Duodenal mucosa (tissue), 2 donors: ENCODE measurements around the gene ITGA2B.
A peak's percentile ranks its signal among the peaks of the same experiment; 100 is the strongest.
"Not testable (repeated sequence)": the region's sequence is repeated elsewhere in the genome, so short reads cannot be mapped to it uniquely, and the experiment has no call there.

Source experiments
- H3K27ac ChIP-seq: one replicate; pipeline ENCODE4 v1.7.0; 2013; ENCODE audit warnings: low read depth, low read length
- H3K27me3 ChIP-seq, 2 donors: one replicate each; pipeline ENCODE4 v1.7.0; 2013; ENCODE audit warnings: low read length in 2 of 2, control low read depth in 1 of 2; ENCODE audit not compliant: insufficient read depth in 2 of 2, control insufficient read depth in 1 of 2
- H3K36me3 ChIP-seq, 2 donors: one replicate each; pipeline ENCODE4 v1.7.0; 2013; ENCODE audit warnings: low read length in 2 of 2, control low read depth in 1 of 2; ENCODE audit not compliant: insufficient read depth in 2 of 2, control insufficient read depth in 1 of 2
- H3K4me1 ChIP-seq, 2 donors: one replicate each; pipeline ENCODE4 v1.7.0; 2013; ENCODE audit warnings: low read length in 2 of 2, control low read depth in 1 of 2; ENCODE audit not compliant: insufficient read depth in 2 of 2, control insufficient read depth in 1 of 2
- H3K4me3 ChIP-seq, 2 donors: one replicate each; pipeline ENCODE4 v1.7.0; 2013; ENCODE audit warnings: low read length in 2 of 2, low read depth in 1 of 2
- H3K9ac ChIP-seq, 2 donors: one replicate each; pipeline ENCODE4 v1.7.0; 2013; ENCODE audit warnings: low read length in 2 of 2, low read depth in 1 of 2
- H3K9me3 ChIP-seq, 2 donors: one replicate each; pipeline ENCODE4 v1.7.0; 2013; ENCODE audit warnings: low read length in 2 of 2, control low read depth in 1 of 2; ENCODE audit not compliant: control insufficient read depth in 1 of 2

The ITGA2B gene

GRCh38 chr17:44351961-44352827, 37.3 kb downstream of the ITGA2B start:
- no peaks in the 10 kb centered on the region for H3K27me3 ChIP-seq
- peaks cover 4 to 11% of the 10 kb centered on the region in 2 donors for H3K4me1 ChIP-seq
- H3K9ac ChIP-seq: no peak overlapping the region
- no peak overlapping the region for H3K27ac ChIP-seq
- H3K36me3 ChIP-seq: peaks cover 5 to 42% of the 10 kb centered on the region in 2 donors
- no peak overlapping the region for H3K4me3 ChIP-seq
- no peaks in the 10 kb centered on the region for H3K9me3 ChIP-seq

GRCh38 chr17:44351464-44351863, 38.0 kb downstream of the ITGA2B start:
- Histone ChIP-seq H3K9ac (no peak overlapping the region), H3K36me3 (peaks cover 5 to 42% of the 10 kb centered on the region in 2 donors), H3K27ac (no peak overlapping the region)

GRCh38 chr17:44350733-44351226, 38.7 kb downstream of the ITGA2B start:
- Histone ChIP-seq H3K27me3 (no peaks in the 10 kb centered on the region), H3K4me3 (no peak overlapping the region), H3K4me1 (peaks cover 11 to 22% of the 10 kb centered on the region in 2 donors), H3K36me3 (peaks cover 5 to 42% of the 10 kb centered on the region in 2 donors), H3K9ac (no peak overlapping the region), H3K9me3 (no peaks in the 10 kb centered on the region), H3K27ac (no peak overlapping the region)

More at GRCh38 chr17:44351464-44351863, 38.0 kb downstream of the ITGA2B start:
- no peaks in the 10 kb centered on the region for H3K27me3 ChIP-seq
- no peak overlapping the region for H3K4me3 ChIP-seq
- H3K4me1 ChIP-seq: peaks cover 4 to 15% of the 10 kb centered on the region in 2 donors
- H3K9me3 ChIP-seq: no peaks in the 10 kb centered on the region

- no peaks in the 10 kb centered on the region for H3K9me3 ChIP-seq
- no peak overlapping the region for H3K9ac ChIP-seq
- no peak overlapping the region for H3K4me3 ChIP-seq
- H3K4me1 ChIP-seq: peaks cover 14 to 23% of the 10 kb centered on the region in 2 donors
- no peaks in the 10 kb centered on the region for H3K27me3 ChIP-seq
- H3K27ac ChIP-seq: no peak overlapping the region
- peaks cover 5 to 42% of the 10 kb centered on the region in 2 donors for H3K36me3 ChIP-seq
Observed at GRCh38 chr17:44349553-44350070, 39.8 kb downstream of the ITGA2B start.

GRCh38 chr17:44348988-44349364, 40.5 kb downstream of the ITGA2B start:
- peaks cover 5 to 42% of the 10 kb centered on the region in 2 donors for H3K36me3 ChIP-seq
- H3K9ac ChIP-seq: no peak overlapping the region
- peaks cover 14 to 26% of the 10 kb centered on the region in 2 donors for H3K4me1 ChIP-seq
- H3K9me3 ChIP-seq: no peaks in the 10 kb centered on the region
- H3K27ac ChIP-seq: no peak overlapping the region
- no peak overlapping the region for H3K4me3 ChIP-seq
- H3K27me3 ChIP-seq: no peaks in the 10 kb centered on the region

GRCh38 chr17:44348234-44348987, 41.0 kb downstream of the ITGA2B start:
- Histone ChIP-seq H3K4me1 (peaks cover 14 to 26% of the 10 kb centered on the region in 2 donors), H3K4me3 (no peak overlapping the region), H3K27ac (no peak overlapping the region), H3K36me3 (peaks cover 5 to 42% of the 10 kb centered on the region in 2 donors), H3K9ac (no peak overlapping the region), H3K9me3 (no peaks in the 10 kb centered on the region), H3K27me3 (no peaks in the 10 kb centered on the region)

- H3K4me1 ChIP-seq: peaks cover 14 to 26% of the 10 kb centered on the region in 2 donors
- peaks cover 5 to 38% of the 10 kb centered on the region in 2 donors for H3K36me3 ChIP-seq
- H3K9ac ChIP-seq, H3K4me3 ChIP-seq, H3K27me3 ChIP-seq, H3K9me3 ChIP-seq, H3K27ac ChIP-seq: not testable (repeated sequence)
Observed at GRCh38 chr17:44347206-44348055, 42.0 kb downstream of the ITGA2B start.

- no peak overlapping the region for H3K27ac ChIP-seq
- H3K4me3 ChIP-seq: peak overlapping the region; percentile 87 to 99
- H3K9me3 ChIP-seq: no peaks in the 10 kb centered on the region
- H3K9ac ChIP-seq: peak overlapping the region; percentile 94 to 98
- peaks cover 5 to 26% of the 10 kb centered on the region in 2 donors for H3K36me3 ChIP-seq
- peaks cover 14 to 26% of the 10 kb centered on the region in 2 donors for H3K4me1 ChIP-seq
- H3K27me3 ChIP-seq: no peaks in the 10 kb centered on the region
Observed at GRCh38 chr17:44346064-44346844, 43.2 kb downstream of the ITGA2B start.
